GM12872 (cell line): ENCODE results near the gene BCAP31.

Experiments used
- TF ChIP-seq, protein P1 (sequence below): IDR thresholded peaks from 3 replicates; pipeline ENCODE4 v1.5.1; 2011; ENCODE audit warnings: low read depth, mild to moderate bottlenecking, low read length, moderate library complexity; ENCODE audit not compliant: insufficient read depth

Gene BCAP31

DNA sequence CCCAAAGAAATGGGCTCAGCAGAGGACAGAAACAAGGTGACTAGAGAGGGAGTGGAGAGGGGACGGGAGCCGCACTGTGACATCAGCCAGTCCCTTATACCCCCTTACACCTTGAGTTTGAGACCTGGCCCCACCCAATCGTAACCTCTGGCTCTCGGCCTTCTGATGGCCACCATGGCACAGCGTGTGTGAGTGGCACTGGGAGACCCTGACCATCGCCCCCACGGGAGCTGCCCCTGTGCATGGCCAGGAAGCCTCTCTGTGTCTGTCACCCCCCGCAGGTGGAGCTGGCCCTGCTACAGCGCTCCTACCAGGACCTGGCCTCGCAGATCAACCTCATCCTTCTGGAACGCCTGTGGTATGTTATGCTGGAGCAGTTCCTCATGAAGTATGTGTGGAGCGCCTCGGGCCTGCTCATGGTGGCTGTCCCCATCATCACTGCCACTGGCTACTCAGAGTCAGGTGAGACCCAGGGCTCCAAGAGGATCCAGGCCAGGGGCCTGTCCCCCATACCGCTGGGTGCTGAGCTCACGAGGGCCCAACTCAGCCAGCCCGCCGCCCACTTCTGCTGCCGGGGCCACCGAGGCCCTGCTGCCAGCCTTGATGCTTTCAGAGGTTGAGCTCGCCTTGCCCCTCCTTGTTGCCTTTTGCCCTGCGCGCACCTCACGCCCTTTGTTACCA is 4.9 kb upstream of the BCAP31 start:
- TF ChIP-seq, protein P1, sequence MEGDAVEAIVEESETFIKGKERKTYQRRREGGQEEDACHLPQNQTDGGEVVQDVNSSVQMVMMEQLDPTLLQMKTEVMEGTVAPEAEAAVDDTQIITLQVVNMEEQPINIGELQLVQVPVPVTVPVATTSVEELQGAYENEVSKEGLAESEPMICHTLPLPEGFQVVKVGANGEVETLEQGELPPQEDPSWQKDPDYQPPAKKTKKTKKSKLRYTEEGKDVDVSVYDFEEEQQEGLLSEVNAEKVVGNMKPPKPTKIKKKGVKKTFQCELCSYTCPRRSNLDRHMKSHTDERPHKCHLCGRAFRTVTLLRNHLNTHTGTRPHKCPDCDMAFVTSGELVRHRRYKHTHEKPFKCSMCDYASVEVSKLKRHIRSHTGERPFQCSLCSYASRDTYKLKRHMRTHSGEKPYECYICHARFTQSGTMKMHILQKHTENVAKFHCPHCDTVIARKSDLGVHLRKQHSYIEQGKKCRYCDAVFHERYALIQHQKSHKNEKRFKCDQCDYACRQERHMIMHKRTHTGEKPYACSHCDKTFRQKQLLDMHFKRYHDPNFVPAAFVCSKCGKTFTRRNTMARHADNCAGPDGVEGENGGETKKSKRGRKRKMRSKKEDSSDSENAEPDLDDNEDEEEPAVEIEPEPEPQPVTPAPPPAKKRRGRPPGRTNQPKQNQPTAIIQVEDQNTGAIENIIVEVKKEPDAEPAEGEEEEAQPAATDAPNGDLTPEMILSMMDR, result no peak

DNA sequence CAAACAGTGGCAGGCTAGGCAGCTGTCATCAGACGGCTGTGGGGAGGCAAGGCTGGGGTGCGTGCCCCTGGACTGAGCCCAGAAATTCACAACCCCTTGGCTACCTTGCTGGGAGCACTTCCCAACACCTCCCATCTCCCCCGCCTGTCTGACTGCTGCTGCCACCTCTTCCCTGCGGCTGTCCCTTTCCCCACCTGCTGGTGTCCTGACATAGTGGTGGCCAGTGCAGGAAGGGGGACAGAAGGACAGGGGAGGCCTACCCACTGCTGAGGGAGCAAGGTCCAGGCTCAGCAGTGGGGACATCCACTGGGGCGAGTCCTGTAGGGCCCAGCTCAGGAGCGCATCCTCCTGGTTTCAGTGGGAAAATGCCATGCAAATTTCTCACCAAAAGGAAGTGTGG is 3.9 kb upstream of the BCAP31 start:
- TF ChIP-seq, protein P1, result no peak

DNA sequence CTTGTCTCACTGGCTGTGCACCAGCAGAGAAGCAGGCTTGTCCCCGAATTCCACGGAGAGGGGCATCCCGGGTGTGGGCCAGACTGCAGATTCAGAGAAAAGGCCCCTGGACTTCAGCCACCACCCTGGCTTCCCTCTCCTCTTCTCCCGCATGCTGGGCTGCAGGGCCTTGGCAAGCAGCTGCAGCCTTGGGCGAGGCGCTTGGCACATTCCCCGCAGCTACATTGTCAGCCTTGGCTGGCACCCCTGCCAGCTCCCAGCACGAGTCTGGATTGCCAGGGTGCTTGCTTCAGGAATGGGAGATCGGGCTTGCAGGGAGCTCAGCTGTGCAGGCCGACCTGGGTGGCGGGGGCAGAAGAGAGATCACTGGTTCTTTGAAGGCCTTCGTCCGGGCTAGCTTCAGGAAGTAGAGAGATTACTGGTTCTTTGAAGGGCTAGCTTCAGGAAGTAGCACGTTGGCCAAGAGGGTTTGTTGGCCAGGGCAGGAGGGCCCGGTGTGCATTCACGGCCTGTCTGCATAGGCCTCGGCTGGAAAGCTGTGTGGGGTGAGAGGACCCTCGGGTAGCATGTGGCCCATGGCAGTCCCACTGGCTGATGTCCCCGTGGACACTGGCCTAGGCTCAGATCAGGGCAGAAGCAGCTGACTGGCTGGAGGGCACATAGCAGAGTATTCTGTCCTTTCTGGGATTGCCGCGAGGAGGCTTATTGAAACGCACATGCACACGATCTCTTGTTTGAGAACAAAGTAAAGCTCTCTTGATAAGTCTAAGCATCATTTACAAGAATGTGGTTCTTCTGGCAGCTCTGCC is 3.1 kb upstream of the BCAP31 start:
- TF ChIP-seq, protein P1, result no peak

DNA sequence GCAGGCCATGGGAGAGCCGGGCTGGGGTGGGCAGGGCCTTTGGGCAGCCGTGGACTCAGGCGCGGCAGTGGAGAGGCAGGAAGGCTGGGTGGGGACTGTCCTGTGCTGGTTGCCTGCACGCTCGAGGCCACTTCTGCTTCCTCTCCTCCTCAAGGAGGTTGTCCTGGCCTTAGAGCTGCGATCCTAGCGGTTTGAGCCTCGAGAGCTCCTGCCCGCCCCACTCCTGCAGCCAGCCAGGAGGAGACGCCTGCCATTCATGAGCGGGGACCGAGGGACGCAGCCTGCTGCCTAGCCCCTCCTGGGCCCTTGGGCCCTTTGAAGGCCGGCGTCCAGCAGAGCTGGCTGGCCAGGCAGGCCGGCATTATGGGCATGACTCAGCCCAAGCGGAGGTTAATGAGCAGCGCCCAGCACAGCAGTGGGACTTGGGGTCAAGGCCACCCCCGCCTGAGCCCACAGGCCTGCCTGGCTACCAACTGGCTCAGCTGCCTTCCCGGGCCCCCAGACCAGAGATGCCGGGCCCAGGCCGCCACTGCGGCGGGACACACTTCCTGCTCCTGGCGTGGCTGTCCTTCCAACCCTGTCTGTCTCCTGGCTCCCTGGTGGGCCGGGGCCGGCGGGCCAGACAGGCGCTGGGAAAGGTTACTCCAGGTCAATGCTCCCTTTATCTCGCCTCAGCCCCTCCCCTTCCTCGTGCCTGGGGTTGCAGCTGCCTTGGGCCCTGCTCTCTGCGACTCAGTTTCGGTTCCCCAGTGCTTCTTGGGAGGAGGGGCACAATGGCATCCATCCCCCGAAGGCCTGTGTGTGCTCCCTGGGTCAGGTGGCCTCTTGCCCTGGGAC is 2.3 kb upstream of the BCAP31 start:
- TF ChIP-seq, protein P1, result no peak

DNA sequence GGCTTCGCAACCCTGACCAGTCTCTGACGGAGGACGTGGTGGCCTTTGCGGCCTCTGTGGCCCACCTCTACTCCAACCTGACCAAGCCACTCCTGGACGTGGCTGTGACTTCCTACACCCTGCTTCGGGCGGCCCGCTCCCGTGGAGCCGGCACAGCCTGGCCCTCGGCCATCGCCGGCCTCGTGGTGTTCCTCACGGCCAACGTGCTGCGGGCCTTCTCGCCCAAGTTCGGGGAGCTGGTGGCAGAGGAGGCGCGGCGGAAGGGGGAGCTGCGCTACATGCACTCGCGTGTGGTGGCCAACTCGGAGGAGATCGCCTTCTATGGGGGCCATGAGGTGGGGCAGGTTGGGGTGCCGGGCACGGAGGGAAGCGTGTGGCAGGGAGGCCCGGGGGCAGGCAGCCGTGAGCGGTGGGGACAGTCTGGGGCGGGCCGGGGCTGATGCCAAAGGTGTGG is 1.7 kb upstream of the BCAP31 start:
- TF ChIP-seq, protein P1, result no peak

DNA sequence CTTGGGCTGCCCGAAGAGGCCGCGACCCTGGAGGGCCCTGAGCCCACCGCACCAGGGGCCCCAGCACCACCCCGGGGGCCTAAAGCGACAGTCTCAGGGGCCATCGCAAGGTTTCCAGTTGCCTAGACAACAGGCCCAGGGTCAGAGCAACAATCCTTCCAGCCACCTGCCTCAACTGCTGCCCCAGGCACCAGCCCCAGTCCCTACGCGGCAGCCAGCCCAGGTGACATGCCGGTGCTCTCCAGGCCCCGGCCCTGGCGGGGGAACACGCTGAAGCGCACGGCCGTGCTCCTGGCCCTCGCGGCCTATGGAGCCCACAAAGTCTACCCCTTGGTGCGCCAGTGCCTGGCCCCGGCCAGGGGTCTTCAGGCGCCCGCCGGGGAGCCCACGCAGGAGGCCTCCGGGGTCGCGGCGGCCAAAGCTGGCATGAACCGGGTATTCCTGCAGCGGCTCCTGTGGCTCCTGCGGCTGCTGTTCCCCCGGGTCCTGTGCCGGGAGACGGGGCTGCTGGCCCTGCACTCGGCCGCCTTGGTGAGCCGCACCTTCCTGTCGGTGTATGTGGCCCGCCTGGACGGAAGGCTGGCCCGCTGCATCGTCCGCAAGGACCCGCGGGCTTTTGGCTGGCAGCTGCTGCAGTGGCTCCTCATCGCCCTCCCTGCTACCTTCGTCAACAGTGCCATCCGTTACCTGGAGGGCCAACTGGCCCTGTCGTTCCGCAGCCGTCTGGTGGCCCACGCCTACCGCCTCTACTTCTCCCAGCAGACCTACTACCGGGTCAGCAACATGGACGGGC is 1.0 kb upstream of the BCAP31 start:
- TF ChIP-seq, protein P1, result no peak
